ENCODE data around the gene GSTA1.
"Not testable (repeated sequence)": the region's sequence is repeated elsewhere in the genome, so short reads cannot be mapped to it uniquely, and the experiment has no call there.

Gene GSTA1

DNA sequence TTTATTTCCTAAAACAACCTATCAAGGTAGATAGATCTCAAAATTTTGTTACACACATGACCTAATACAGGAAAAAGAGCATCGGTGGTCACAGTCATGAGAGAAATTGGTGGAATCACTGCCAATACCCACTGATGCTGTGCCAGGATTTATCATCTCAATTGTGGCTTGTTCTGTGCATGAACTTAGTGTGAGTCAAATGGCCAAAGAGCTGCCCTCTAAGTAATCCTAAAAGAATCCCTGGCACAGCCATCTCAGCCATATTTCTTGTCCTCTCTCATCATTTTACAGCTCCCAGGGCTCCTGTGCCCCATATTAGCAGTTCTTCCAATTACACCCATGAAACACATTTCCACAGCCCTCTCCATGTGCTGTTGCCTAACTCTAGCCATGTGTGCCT is 30.9 kb upstream of the GSTA1 start:
- peak; percentile 75 for DNase-seq (ENCODE audit: low read depth)
- no peak overlapping the region for H3K4me3 ChIP-seq (ENCODE audit: control insufficient read depth, low read depth, low read length)
- TF ChIP-seq, protein P1, sequence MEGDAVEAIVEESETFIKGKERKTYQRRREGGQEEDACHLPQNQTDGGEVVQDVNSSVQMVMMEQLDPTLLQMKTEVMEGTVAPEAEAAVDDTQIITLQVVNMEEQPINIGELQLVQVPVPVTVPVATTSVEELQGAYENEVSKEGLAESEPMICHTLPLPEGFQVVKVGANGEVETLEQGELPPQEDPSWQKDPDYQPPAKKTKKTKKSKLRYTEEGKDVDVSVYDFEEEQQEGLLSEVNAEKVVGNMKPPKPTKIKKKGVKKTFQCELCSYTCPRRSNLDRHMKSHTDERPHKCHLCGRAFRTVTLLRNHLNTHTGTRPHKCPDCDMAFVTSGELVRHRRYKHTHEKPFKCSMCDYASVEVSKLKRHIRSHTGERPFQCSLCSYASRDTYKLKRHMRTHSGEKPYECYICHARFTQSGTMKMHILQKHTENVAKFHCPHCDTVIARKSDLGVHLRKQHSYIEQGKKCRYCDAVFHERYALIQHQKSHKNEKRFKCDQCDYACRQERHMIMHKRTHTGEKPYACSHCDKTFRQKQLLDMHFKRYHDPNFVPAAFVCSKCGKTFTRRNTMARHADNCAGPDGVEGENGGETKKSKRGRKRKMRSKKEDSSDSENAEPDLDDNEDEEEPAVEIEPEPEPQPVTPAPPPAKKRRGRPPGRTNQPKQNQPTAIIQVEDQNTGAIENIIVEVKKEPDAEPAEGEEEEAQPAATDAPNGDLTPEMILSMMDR (conservative IDR thresholded peaks at IDR 0.05; ENCODE audit: control insufficient read depth, insufficient read depth, low read depth, low read length) = no peak

DNA sequence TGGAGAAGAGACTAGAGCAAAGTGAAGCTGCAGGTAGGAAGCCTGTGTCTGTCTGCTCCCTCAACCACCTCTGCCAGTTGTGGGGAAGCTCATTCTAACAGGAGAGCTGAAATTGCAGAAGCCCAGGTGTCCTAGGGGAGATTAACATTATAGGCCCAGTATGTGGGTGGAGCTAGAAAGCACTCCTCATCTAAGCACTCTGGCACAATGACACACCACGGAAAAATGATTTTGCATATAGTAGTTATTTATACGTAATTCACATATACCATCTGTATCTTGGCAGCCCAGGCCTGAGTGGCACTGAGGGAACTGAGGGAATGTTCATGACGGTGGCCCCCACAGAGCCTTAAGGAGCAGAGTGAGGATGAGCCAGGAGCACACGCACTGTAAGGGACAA is 27.3 kb upstream of the GSTA1 start:
- not testable (repeated sequence) for H3K4me3 ChIP-seq (ENCODE audit: control insufficient read depth, low read depth, low read length); DNase-seq (ENCODE audit: low read depth)

GRCh38 chr6:52829046-52829817 is 25.6 kb upstream of the GSTA1 start:
- DNase-seq (ENCODE audit: low read depth) = no peak
- TF ChIP-seq, protein P1 (conservative IDR thresholded peaks at IDR 0.05; ENCODE audit: control insufficient read depth, insufficient read depth, low read depth, low read length) = no peak
- no peak overlapping the region for H3K4me3 ChIP-seq (ENCODE audit: control insufficient read depth, low read depth, low read length)

GRCh38 chr6:52828621-52829020 is 25.0 kb upstream of the GSTA1 start:
- H3K4me3 ChIP-seq (ENCODE audit: control insufficient read depth, low read depth, low read length); DNase-seq (ENCODE audit: low read depth): not testable (repeated sequence)

DNA sequence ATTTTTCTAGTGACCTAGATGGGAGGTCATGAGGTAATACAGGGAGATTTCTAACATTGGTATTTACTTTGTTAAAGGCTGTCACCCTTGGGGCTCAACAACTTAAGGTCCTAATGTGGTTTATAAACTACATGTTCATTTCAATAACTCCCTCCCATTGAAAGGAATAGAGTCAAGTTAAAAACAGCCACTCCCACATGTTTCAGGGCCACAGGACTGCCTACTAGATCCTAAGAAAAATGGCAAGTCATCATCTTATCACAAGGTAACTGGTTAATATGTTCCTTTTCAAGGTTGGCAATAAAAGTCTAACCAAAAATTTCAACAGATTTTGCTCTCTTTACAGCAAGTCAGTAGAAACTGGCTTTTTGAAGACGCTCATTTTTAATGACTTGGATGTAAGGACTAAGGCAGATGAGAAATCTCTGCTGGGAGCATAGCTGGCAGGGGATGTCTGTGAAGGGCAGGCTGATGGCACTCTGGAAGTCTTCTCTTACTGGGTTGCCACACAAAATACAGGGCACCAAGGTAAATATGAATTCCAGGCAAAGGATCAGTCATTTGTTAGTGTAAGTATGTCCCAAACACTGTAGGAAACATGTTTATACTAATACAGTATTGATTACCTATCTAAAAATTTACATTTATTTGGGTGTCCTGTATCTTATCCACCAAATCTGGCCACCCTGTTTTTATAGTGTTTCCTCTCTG is 23.6 kb upstream of the GSTA1 start:
- not testable (repeated sequence) for H3K4me3 ChIP-seq (ENCODE audit: control insufficient read depth, low read depth, low read length); DNase-seq (ENCODE audit: low read depth)

- no peak for DNase-seq (ENCODE audit: low read depth)
- H3K4me3 ChIP-seq (ENCODE audit: control insufficient read depth, low read depth, low read length) = no peak overlapping the region
- TF ChIP-seq, protein P1 (conservative IDR thresholded peaks at IDR 0.05; ENCODE audit: control insufficient read depth, insufficient read depth, low read depth, low read length) = no peak
Observed at GRCh38 chr6:52826513-52826912, 22.9 kb upstream of the GSTA1 start.

DNA sequence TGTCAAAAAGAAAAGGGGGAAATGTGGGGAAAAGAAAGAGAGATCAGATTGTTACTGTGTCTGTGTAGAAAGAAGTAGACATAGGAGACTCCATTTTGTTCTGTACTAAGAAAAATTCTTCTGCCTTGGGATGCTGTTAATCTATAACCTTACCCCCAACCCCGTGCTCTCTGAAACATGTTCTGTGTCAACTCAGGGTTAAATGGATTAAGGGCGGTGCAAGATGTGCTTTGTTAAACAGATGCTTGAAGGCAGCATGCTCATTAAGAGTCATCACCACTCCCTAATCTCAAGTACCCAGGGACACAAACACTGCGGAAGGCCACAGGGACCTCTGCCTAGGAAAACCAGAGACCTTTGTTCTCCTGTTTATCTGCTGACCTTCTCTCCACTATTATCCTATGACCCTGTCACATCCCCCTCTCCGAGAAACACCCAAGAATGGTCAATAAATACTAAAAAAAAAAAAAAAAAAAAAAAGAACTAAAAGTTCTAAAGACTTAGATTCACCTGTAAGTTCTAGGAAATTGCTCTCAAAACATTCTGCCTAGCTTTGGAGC is 22.4 kb upstream of the GSTA1 start:
- H3K4me3 ChIP-seq (ENCODE audit: control insufficient read depth, low read depth, low read length); DNase-seq (ENCODE audit: low read depth): not testable (repeated sequence)

GRCh38 chr6:52825270-52825793 is 21.7 kb upstream of the GSTA1 start:
- H3K4me3 ChIP-seq (ENCODE audit: control insufficient read depth, low read depth, low read length); DNase-seq (ENCODE audit: low read depth): not testable (repeated sequence)

- TF ChIP-seq, protein P1 (conservative IDR thresholded peaks at IDR 0.05; ENCODE audit: control insufficient read depth, insufficient read depth, low read depth, low read length) = no peak
- no peak overlapping the region for H3K4me3 ChIP-seq (ENCODE audit: control insufficient read depth, low read depth, low read length)
- no peak for DNase-seq (ENCODE audit: low read depth)
Observed at GRCh38 chr6:52821842-52822241, 18.2 kb upstream of the GSTA1 start.
